Activated CD4-positive, alpha-beta T cell treated with anti-CD3 and anti-CD28 coated beads for 1 hour (primary cell): Measurements from ENCODE around the gene USP7.
"Not testable (repeated sequence)": the region's sequence is repeated elsewhere in the genome, so short reads cannot be mapped to it uniquely, and the experiment has no call there.

Experiments used
- DNase-seq: peaks from one replicate; pipeline ENCODE4 v3.0.0-alpha.2; 2020

USP7 gene

GRCh38 chr16:8894736-8895334 lies 68.9 kb downstream of the USP7 start:
- no peak for DNase-seq

GRCh38 chr16:8893976-8894690 lies 69.6 kb downstream of the USP7 start:
- no peak for DNase-seq

- DNase-seq: no peak
These were observed 70.3 kb downstream of the USP7 start for GRCh38 chr16:8893426-8893825.

- no peak for DNase-seq
These were observed 71.6 kb downstream of the USP7 start for GRCh38 chr16:8892101-8892575.

- DNase-seq: no peak
These were observed 73.2 kb downstream of the USP7 start for GRCh38 chr16:8890549-8890921.

GRCh38 chr16:8889893-8890548 lies 73.7 kb downstream of the USP7 start:
- no peak for DNase-seq

- DNase-seq: no peak
These were observed 74.5 kb downstream of the USP7 start for GRCh38 chr16:8888951-8889892.

- no peak for DNase-seq
These were observed 75.7 kb downstream of the USP7 start for GRCh38 chr16:8887952-8888560.

- DNase-seq: no peak
These were observed 76.3 kb downstream of the USP7 start for GRCh38 chr16:8887431-8887765.

GRCh38 chr16:8886593-8887430 lies 76.9 kb downstream of the USP7 start:
- DNase-seq: no peak

- no peak for DNase-seq
These were observed 77.8 kb downstream of the USP7 start for GRCh38 chr16:8885674-8886592.

GRCh38 chr16:8882725-8883377 lies 80.9 kb downstream of the USP7 start:
- DNase-seq: no peak

- no peak for DNase-seq
These were observed 81.6 kb downstream of the USP7 start, which contains the start of gene LITAFD for GRCh38 chr16:8882041-8882617. TSS of gene LITAFD (plus strand) at chr16:8882351. CDS start at chr16:8884356, 2,005 bp downstream.

GRCh38 chr16:8880839-8881510 lies 82.7 kb downstream of the USP7 start:
- no peak for DNase-seq

GRCh38 chr16:8878523-8878911 lies 85.2 kb downstream of the USP7 start:
- DNase-seq: no peak

- DNase-seq: no peak
These were observed 85.7 kb downstream of the USP7 start for GRCh38 chr16:8877894-8878522.

- not testable (repeated sequence) for DNase-seq
These were observed 88.4 kb downstream of the USP7 start for GRCh38 chr16:8875317-8875716.

GRCh38 chr16:8874388-8874787 lies 89.3 kb downstream of the USP7 start:
- DNase-seq: no peak

GRCh38 chr16:8873866-8874195 lies 89.9 kb downstream of the USP7 start:
- not testable (repeated sequence) for DNase-seq
